ENCODE measurements around the gene PPIL4.

DNA sequence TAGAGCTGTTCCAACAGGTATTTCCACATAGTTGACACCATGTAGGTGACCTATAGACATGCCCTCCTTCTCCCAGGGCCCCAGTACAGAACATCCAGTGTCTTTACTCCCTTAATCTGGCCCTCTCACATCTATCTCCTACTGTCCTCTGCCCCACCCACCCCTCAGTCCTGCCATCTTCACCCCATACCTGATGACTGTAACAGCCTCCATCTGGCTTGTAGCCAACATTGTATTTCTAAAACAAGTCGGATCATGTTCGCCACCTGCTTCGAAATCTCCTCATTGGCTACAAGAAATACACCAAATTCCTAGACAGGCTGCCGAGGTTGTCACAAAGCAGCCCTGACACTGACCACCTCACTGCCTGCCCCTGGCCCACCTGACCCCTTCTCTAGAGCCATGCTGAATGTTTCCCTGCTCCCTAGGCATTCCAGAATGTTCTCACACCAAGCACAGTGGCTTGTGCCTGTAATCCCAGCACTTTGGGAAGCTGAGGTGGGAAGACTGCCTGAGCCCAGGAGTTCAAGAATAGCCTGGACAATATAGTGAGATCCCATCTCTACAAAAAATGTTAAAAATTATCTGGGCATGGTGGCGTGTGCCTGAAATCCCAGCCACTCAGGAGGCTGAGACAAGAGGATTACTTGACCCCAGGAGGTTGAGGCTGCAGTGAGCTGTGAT lies 67.1 kb downstream of the PPIL4 start:
- TF ChIP-seq POLR2A (IDR thresholded peaks at IDR 0.05), result no peak
- TF ChIP-seq, protein P1, sequence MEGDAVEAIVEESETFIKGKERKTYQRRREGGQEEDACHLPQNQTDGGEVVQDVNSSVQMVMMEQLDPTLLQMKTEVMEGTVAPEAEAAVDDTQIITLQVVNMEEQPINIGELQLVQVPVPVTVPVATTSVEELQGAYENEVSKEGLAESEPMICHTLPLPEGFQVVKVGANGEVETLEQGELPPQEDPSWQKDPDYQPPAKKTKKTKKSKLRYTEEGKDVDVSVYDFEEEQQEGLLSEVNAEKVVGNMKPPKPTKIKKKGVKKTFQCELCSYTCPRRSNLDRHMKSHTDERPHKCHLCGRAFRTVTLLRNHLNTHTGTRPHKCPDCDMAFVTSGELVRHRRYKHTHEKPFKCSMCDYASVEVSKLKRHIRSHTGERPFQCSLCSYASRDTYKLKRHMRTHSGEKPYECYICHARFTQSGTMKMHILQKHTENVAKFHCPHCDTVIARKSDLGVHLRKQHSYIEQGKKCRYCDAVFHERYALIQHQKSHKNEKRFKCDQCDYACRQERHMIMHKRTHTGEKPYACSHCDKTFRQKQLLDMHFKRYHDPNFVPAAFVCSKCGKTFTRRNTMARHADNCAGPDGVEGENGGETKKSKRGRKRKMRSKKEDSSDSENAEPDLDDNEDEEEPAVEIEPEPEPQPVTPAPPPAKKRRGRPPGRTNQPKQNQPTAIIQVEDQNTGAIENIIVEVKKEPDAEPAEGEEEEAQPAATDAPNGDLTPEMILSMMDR (IDR thresholded peaks at IDR 0.05), result no peak
